ENCODE measurements around the gene PPM1H.

The PPM1H gene

DNA sequence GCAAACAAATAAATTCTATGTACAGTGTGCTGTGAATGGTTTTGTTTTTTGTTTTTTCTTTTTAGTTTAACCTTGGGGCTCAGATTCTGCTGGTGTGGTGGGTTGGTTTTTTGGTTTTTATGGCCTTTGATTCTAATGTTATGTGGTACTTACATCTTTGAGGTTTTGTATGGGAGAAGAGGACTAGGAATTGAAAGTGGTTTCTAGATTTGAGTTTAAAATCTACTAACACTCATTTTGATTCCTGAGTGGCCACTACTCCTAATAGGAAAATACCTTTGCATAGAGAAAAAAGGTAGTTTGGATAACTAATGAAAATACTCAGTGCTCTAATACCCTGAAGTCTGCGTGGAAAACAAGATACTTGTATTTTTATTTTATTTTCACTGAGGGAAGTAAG lies 330.6 kb downstream of the PPM1H start:
- no peak for DNase-seq (ENCODE audit: low read depth)

DNA sequence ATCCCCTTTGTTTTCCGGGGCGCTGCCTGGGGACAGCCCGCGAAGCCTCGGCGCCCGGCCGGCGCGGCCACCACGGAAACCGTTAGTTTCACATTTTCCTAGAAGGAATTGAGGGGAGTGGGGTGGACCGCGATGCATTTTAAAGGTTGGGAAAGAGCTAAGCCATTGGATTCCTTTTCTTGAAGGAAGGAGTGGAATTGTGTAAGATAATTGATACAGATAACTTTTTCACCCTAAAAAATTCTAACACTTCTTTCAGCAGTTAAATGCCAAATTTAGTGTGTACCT lies 331.2 kb downstream of the PPM1H start:
- no peak for DNase-seq (ENCODE audit: low read depth)

DNA sequence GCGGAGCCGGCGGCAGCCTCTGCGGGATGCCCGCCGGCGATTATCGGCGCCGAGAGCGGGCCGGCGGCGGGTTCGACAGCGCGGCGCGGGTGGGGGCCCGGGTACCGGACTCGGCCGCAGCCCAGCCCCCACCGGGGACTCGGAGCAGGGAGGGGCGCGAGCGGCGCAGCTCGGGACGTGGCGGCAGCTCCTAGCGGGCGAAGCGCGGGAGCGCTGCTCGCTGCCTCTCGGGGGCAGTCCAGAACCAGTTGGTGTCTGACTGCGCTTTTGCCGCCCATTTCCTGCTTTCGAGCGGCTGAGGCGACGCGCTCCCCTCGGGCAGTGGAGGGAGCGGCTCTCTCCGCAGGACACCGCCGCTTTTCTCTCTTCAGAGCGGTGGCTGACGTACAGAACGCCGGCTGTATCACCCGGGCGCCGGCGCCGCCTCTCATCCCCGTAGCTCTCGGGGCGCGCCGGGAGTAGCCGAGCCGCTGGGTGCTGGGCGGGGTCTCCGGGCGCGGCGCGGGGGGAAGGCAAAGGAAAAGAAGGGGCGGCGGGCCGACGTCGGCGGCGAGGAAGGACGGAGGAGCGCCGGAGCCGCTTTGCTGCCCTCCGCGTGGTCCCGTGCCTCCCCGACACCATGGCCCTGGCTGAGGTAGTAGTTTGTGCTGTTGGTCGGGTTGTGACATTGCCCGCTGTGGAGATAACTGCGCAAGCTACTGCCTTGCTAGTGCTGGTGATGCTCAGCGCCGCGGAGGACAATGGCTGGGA lies 331.7 kb downstream of the PPM1H start:
- peak; percentile 42 for DNase-seq (ENCODE audit: low read depth)

DNA sequence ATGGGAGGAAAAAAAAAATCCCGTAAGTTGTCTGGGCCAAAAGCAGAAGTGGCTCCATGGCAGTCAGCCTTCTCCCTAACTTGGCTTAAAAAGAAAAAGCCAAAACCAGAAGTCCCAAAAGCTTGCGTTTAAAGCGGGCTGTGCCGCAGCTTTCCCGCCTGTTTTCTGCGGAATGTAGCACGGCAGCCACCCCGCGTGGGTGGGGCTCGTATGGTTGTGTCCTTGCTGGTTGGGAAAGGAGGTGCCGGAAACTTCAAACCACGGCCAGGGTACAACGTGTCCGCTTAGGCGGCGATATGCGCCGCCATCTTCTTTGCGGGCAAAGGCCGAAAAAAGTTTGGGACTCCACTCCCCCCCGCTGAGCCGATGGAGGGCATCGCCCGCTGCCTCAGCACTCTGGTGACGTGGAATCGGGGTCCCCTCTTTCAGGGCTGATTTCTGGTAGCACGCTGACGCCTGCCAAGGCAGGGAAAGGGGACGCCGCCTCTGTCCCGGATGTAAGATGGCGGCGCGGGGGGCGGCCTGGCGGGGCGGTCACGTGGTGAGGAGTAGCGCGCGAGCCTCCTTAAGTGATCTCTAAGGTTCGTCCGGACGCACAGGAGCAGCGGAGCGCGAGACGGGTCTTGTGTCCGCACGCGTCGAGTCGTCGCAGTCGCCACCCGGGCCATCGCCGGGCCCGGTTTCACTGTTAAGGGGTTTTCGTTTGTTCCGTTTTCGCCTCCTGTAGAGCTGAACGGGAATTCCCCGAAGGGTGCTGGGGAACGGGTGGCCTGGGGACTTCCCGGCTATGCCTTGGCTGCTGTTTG lies 332.5 kb downstream of the PPM1H start:
- peak; percentile 70 for DNase-seq (ENCODE audit: low read depth)

DNA sequence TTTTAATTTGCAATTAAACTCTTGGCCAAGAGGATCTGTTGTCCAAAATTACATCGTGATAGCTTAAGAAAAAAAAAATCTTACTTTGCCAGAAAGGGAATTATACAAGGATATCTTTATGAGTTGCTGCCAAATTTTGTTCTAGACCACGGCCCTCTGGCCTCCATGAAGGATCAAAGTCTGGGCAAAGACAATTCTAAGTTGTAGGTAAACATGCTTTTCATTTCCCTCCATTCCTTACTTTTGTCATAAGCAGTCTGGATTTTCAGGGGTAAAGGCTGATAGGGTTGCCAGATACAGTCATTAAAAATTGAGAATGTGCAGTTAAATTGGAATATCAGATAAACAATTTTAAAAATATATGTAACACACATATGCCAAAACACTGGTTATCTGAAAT lies 333.2 kb downstream of the PPM1H start:
- no peak for DNase-seq (ENCODE audit: low read depth)

DNA sequence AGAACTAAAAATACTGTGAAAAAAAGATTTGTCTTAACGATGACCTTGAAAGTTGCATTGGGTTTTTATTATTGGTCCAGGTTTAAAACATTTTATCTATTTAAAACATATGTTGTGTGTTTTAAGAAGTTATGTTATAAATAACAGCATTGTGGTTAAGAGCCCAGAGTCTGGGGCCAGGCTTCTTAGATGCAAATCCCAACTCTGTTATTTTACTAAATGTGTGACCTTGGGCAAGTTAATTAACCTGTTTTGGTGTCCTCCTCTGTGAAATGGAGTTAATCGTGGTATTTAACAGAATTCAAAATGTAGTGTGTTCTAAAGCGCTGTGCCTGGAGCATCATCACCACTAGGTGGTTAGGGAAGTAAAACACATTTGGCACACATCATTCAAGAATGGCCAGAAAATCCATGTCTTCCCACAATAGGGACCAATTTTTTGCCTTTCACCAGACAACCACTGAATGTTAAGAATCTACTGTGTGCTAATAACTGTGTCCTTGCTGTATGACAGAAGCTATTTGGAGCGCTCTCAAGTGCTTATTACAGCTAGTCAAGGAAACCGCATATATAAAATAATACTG lies 335.0 kb downstream of the PPM1H start:
- no peak for DNase-seq (ENCODE audit: low read depth)

DNA sequence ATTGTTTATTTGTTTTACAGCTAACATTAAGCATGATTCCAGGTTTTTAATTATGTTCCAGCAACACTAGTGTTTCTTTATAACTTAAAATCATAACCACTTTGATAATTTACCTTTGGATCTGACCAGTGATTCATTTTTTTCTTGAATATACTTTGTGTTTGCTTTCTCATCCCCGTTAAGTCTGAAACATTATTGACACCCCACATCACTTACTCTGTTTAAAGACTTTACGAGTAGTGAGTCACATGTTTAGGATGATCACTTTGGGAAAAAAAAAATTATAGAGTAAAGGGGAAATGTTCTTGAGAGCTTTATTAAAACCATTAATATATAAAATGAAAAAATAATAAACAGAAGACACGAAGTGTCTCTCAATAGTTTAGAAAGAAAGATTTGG lies 336.1 kb downstream of the PPM1H start:
- no peak for DNase-seq (ENCODE audit: low read depth)

DNA sequence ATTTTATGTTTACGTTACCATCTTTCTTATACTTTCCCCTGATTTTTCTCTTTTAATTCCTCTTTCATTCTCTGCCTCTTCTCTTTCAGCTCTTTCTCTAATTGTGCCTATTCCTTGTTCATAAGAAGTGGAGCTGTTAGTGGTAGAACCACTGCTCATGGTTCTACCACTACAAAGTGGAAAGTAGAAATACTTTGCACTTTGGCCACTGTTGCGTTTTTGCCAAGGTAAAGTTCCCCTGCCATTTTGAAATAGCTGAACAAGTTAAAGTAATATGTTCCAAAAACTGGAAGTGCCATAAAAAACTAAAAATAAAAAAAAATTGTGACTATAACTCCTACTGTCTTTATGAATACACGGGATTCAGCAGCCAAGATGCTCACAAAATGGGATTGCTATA lies 337.7 kb downstream of the PPM1H start:
- no peak for DNase-seq (ENCODE audit: low read depth)

All from non-pigmented ciliary epithelial cell (primary cell).